KMS-11 (cell line): ENCODE measurements around the gene CMSS1.

ENCODE experiments used
- H2AFZ ChIP-seq: fragments of 200-600 bp; sonication (generic); 2 replicates; pipeline ENCODE4 v1.6.1; 2016; ENCODE audit warnings: antibody characterized with exemption, mixed run types, low read depth
- H3K27ac ChIP-seq: fragments of 200-600 bp; sonication (generic); 2 replicates; pipeline ENCODE4 v1.6.1; 2016; ENCODE audit warnings: mild to moderate bottlenecking, mixed run types
- H3K27me3 ChIP-seq: fragments of 200-600 bp; sonication (generic); 2 replicates; pipeline ENCODE4 v1.6.1; 2017; ENCODE audit warnings: mild to moderate bottlenecking, low read depth, mixed run types, moderate library complexity; ENCODE audit not compliant: insufficient read depth
- H3K36me3 ChIP-seq: fragments of 200-600 bp; sonication (generic); 2 replicates; pipeline ENCODE4 v1.6.1; 2017; ENCODE audit warnings: mild to moderate bottlenecking, mixed run types; ENCODE audit not compliant: insufficient read depth
- H3K4me1 ChIP-seq: fragments of 200-600 bp; sonication (generic); 2 replicates; pipeline ENCODE4 v1.6.1; 2016; ENCODE audit warnings: mild to moderate bottlenecking, low read depth, mixed run types; ENCODE audit not compliant: poor library complexity, severe bottlenecking
- H3K4me2 ChIP-seq: fragments of 200-600 bp; sonication (generic); 2 replicates; pipeline ENCODE4 v1.7.0; 2016; ENCODE audit warnings: mild to moderate bottlenecking, mixed run types
- H3K4me3 ChIP-seq: fragments of 200-600 bp; sonication (generic); IDR thresholded peaks from 2 replicates; pipeline ENCODE4 v1.6.1; 2017; ENCODE audit warnings: low read depth, low read length, mixed read lengths; ENCODE audit not compliant: insufficient read depth
- H3K79me2 ChIP-seq: fragments of 200-600 bp; sonication (generic); 2 replicates; pipeline ENCODE4 v1.6.1; 2016; ENCODE audit warnings: low read depth, mixed run types; ENCODE audit not compliant: insufficient read depth
- H3K9ac ChIP-seq: fragments of 200-600 bp; sonication (generic); 2 replicates; pipeline ENCODE4 v1.6.1; 2016; ENCODE audit warnings: mild to moderate bottlenecking, mixed run types
- H4K20me1 ChIP-seq: fragments of 200-600 bp; sonication (generic); 2 replicates; pipeline ENCODE4 v1.6.1; 2016; ENCODE audit warnings: mild to moderate bottlenecking, mixed run types; ENCODE audit not compliant: insufficient read depth
- CTCF ChIP-seq: fragments of 200-600 bp; sonication (generic); conservative IDR thresholded peaks from 2 replicates; pipeline ENCODE4 v1.6.1; 2017; ENCODE audit warnings: low read depth, mild to moderate bottlenecking, antibody characterized with exemption, low read length, moderate library complexity, mixed read lengths

The CMSS1 gene

DNA sequence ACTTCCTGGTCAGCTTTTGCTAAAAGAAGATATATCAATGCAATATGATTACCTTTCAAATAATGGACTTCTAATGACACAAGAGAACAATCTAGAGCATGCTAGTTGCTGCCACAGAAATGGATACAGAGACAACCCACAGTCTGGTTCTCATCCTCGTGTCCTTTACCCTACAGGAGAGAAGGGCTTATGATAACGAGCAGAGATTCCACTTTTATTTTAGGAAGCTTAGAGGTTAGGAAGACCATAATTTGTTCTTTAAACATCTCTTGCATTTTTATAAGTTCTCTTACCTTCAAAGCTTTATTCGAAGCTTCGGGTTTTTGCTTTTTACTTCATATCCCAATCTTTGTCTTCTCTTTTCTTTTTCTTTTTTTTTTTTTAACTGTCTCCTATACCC lies 257.5 kb downstream of the CMSS1 start:
- H3K4me2 ChIP-seq: no peak overlapping the region
- TF ChIP-seq CTCF: no peak
- no peak overlapping the region for H3K9ac ChIP-seq
- H4K20me1 ChIP-seq: no peaks in the 10 kb centered on the region
- H3K4me1 ChIP-seq: no peaks in the 10 kb centered on the region
- no peaks in the 10 kb centered on the region for H3K79me2 ChIP-seq
- no peak overlapping the region for H3K27ac ChIP-seq
- H3K27me3 ChIP-seq: no peaks in the 10 kb centered on the region
- H3K4me3 ChIP-seq: no peak overlapping the region
- H3K36me3 ChIP-seq: no peaks in the 10 kb centered on the region
- H2AFZ ChIP-seq: no peak overlapping the region

DNA sequence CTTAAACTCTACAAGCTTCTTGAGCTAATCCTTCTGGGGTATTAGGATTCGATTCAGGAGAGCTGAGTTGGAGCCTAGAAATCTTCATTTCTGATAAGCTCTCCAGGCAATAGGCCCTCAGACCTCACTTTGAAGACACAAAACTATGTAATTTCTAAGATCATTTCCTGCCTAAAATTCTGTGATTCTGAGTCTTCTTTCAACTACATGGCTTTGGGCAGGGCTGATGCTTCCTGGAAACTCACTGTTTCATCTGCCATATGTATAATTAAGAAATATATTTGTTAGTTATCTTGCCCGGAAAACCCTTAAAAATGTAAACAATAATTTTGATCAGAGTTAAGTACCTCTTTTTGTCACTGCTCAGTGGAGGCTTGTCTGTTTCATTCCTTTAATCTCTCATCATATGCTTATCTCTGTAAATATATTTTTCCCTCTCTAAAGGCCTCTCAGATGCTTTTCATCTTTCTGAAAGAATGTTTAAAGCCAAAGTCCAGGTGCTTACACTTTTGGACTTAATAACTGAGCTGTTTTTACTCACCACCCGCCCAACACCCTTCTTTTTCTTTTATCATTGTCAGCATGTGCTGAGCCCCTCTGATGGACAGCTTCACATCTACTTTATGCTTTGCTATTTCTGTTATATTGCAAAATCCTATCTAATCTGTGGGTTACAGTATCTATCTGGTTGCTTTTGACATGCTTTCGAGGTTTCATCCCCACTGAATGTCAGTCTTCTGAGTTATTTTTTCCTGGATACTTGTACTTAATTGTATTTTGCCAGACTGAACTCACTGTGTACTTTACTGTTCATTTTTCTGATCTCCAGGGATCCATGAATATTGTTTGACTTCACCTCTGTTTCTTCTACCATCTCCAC lies 258.4 kb downstream of the CMSS1 start:
- Histone ChIP-seq H3K4me1 (no peaks in the 10 kb centered on the region), H3K36me3 (no peaks in the 10 kb centered on the region), H3K4me2 (no peak overlapping the region), H3K27ac (no peak overlapping the region), H3K27me3 (no peaks in the 10 kb centered on the region), H3K79me2 (no peaks in the 10 kb centered on the region), H3K9ac (no peak overlapping the region), H2AFZ (no peak overlapping the region), H4K20me1 (no peaks in the 10 kb centered on the region), H3K4me3 (no peak overlapping the region)
- TF ChIP-seq CTCF: no peak

- Histone ChIP-seq H4K20me1 (no peaks in the 10 kb centered on the region), H3K27ac (no peak overlapping the region), H2AFZ (no peak overlapping the region), H3K79me2 (no peaks in the 10 kb centered on the region), H3K4me3 (no peak overlapping the region), H3K36me3 (no peaks in the 10 kb centered on the region), H3K4me2 (no peak overlapping the region), H3K4me1 (peaks cover 6% of the 10 kb centered on the region), H3K27me3 (no peaks in the 10 kb centered on the region), H3K9ac (no peak overlapping the region)
- TF ChIP-seq CTCF: no peak
Observed at GRCh38 chr3:100076731-100077529, 259.3 kb downstream of the CMSS1 start.

- H3K4me2 ChIP-seq: no peak overlapping the region
- no peak for TF ChIP-seq CTCF
- no peaks in the 10 kb centered on the region for H3K27me3 ChIP-seq
- H3K4me3 ChIP-seq: no peak overlapping the region
- no peaks in the 10 kb centered on the region for H4K20me1 ChIP-seq
- peaks cover 30% of the 10 kb centered on the region for H3K4me1 ChIP-seq
- no peak overlapping the region for H3K27ac ChIP-seq
- H3K9ac ChIP-seq: no peak overlapping the region
- no peak overlapping the region for H2AFZ ChIP-seq
- no peaks in the 10 kb centered on the region for H3K36me3 ChIP-seq
- H3K79me2 ChIP-seq: no peaks in the 10 kb centered on the region
Observed at GRCh38 chr3:100079328-100079727, 261.7 kb downstream of the CMSS1 start.
